ENCODE results near the gene AIG1. TPM values are rescaled to one million over a fixed set of nuclear protein-coding genes. Genes with fewer than 3 reads are reported as not detected.

AIG1 gene
- total RNA-seq, 1 donor from 2014 or later, result 29.6 TPM

DNA sequence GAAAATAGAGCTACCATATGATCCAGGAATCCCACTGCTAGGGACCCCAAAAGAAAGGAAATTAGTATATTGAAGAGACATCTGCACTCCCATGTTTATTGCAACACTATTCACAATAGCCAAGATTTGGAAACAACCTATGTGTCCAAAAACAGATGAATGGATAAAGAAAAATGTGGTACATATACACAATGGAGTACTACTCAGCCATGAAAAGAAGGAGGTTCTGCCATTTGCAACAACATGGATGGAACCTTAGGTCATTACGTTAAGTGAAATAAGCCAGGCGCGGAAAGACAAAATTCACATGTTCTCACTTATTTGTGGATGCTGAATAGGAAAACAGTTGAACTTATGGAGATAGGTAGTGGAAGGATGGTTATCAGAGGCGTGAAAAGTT, 252.5 kb downstream of the AIG1 start:
- DNase-seq (no peak), ATAC-seq (no peak)
- Histone ChIP-seq H3K9me3 (no peaks in the 10 kb centered on the region), H3K27me3 (ENCODE audit: low read depth) (no peaks in the 10 kb centered on the region), H3K27ac (no peak overlapping the region), H3K4me1 (no peaks in the 10 kb centered on the region), H3K4me3 (no peak overlapping the region), H3K36me3 (no peaks in the 10 kb centered on the region)
- TF ChIP-seq, protein P1, sequence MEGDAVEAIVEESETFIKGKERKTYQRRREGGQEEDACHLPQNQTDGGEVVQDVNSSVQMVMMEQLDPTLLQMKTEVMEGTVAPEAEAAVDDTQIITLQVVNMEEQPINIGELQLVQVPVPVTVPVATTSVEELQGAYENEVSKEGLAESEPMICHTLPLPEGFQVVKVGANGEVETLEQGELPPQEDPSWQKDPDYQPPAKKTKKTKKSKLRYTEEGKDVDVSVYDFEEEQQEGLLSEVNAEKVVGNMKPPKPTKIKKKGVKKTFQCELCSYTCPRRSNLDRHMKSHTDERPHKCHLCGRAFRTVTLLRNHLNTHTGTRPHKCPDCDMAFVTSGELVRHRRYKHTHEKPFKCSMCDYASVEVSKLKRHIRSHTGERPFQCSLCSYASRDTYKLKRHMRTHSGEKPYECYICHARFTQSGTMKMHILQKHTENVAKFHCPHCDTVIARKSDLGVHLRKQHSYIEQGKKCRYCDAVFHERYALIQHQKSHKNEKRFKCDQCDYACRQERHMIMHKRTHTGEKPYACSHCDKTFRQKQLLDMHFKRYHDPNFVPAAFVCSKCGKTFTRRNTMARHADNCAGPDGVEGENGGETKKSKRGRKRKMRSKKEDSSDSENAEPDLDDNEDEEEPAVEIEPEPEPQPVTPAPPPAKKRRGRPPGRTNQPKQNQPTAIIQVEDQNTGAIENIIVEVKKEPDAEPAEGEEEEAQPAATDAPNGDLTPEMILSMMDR (IDR thresholded peaks at IDR 0.05), result no peak
- intact Hi-C loops (cut with DNase I), result no loop called here

DNA sequence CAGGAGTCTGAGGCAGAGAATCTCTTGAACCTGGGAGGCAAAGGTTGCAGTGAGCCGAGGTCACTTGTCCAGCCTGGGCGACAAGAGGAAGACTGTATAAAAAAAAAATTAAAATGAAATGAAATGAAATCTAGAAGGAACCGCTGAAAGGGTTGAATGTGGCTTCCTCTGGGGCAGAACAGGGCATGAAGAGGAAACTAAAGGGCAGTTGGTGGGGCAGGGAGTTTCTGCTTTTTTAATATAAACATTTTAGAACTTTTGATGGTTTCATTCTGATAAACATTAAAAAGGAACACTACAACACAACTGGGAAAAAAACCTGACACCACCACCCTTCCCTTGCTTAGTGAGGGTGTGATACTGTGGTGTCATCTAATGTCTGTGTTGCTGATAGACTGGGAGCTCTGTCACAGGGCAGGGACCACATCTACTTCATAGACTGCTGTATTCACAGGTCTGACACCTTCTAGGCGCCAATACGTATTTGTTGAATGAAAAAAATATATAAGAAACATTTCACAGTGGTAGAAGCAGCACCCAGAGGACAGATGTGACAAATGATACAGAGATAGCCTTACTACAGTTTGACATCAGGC, 260.9 kb downstream of the AIG1 start:
- Histone ChIP-seq H3K9me3 (no peaks in the 10 kb centered on the region), H3K36me3 (no peaks in the 10 kb centered on the region), H3K4me1 (no peaks in the 10 kb centered on the region), H3K27me3 (ENCODE audit: low read depth) (no peaks in the 10 kb centered on the region), H3K27ac (no peak overlapping the region), H3K4me3 (no peak overlapping the region)
- DNase-seq (no peak), ATAC-seq (no peak)
- TF ChIP-seq, protein P1 (IDR thresholded peaks at IDR 0.05), result no peak
- intact Hi-C loops (cut with DNase I), result no loop called here

DNA sequence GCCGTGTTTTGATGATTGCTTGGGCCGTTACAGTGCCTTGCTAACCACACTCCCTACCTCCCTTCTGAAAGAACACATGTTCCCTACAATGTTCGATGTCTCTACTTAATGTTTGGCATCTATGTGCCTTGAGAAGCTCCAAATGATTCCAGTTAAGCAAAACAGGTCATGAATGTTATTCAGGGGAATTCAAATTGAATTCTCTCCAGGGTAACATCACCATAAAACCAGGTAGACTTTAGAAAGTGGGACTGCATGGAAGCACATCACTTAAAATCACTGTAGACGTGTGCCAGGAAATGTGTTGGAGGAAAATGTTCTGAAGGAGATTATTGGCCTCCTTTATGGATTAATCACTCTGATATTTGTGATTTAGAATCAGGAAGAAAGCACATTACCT, 261.7 kb downstream of the AIG1 start:
- TF ChIP-seq, protein P1 (IDR thresholded peaks at IDR 0.05), result no peak
- DNase-seq, result no peak
- Histone ChIP-seq H3K36me3 (no peaks in the 10 kb centered on the region), H3K4me3 (no peak overlapping the region), H3K27ac (no peak overlapping the region), H3K4me1 (no peaks in the 10 kb centered on the region), H3K27me3 (ENCODE audit: low read depth) (no peaks in the 10 kb centered on the region), H3K9me3 (no peaks in the 10 kb centered on the region)
- intact Hi-C loops (cut with DNase I), result no loop called here
- no peak for ATAC-seq

DNA sequence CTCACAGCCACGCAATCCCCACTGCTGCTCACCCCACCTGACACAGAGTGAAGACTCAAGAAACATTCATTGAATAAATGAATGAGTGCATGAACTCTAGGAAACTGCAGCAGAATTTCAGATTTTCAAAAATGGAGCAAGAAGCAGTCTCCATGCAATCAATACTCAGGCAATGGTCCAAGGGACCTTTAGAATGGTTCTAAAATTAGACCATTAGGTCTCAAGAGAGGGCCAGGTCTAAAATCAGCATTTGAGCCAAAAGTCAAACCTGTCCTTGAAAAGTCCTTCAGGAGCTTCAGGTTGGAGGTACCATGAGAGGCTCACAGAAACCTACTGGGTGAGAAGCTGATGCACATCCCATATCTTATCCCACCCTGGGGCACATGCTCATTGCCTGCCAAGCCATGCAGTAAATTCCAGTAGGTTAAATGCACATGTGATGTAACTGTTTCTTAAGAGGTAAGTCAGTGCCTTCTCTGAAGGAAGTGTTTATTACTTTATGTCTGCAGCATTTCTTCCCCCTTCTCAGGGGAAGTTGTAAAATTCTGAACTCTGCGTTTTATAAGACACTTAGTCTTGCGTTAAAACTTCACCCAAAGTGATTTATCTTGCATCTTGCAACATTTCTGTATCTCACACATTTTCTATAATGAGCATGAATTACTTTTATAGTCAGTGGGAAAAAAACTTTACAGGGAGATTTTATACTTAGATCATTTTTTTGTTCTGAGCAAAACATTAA, 263.2 kb downstream of the AIG1 start:
- Histone ChIP-seq H3K9me3 (no peaks in the 10 kb centered on the region), H3K4me3 (no peak overlapping the region), H3K27ac (no peak overlapping the region), H3K27me3 (ENCODE audit: low read depth) (no peaks in the 10 kb centered on the region), H3K36me3 (no peaks in the 10 kb centered on the region), H3K4me1 (no peaks in the 10 kb centered on the region)
- intact Hi-C loops (cut with DNase I), result no loop called here
- ATAC-seq, result no peak
- DNase-seq, result no peak
- TF ChIP-seq, protein P1 (IDR thresholded peaks at IDR 0.05), result no peak

DNA sequence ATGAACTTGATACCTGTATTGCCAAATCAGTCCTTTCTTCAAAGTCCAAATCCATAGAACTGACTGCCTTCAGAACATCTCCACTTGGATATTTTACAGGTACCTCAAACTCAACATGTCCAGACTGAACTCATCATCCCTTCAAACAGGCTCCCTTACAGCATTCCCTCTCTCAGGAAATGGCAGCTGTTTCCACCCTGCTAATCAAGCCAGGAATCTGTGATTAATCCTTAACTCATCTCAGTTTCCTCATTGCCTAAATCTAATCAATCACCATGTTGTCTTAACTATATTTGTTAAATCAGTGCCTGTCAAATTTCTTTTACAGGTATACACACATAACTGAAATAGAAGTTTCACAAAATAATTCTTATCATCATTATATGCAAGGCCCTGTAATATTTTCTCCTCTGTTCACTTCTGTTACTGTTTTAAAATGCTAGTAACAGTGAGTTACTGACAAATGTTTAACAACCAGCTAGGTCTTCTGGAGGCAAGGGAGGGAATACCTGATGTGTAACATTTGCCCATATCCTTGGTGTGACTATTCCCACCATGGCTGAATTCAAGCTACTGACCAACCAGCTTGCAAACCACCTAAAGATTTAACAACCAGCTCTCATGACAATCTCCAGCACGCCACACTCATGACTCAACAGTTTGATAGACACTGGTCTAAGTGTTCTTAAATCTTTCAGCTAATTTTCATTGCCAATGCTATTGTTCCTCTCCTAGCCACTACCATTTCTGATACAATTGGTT, 264.9 kb downstream of the AIG1 start:
- ATAC-seq (no peak), DNase-seq (no peak)
- Histone ChIP-seq H3K36me3 (no peaks in the 10 kb centered on the region), H3K4me3 (no peak overlapping the region), H3K27me3 (ENCODE audit: low read depth) (no peaks in the 10 kb centered on the region), H3K27ac (no peak overlapping the region), H3K9me3 (no peaks in the 10 kb centered on the region), H3K4me1 (no peaks in the 10 kb centered on the region)
- intact Hi-C loops (cut with DNase I), result no loop called here
- TF ChIP-seq, protein P1 (IDR thresholded peaks at IDR 0.05), result no peak

Measured in lower lobe of right lung (tissue), 2 donors.